GM12873 (cell line): ENCODE measurements around the gene GYG2.

Source experiments
- CTCF ChIP-seq: IDR thresholded peaks from 2 replicates; pipeline ENCODE4 v1.5.1; 2012; ENCODE audit warnings: low read depth, mild to moderate bottlenecking, moderate library complexity, low read length, control low read depth; ENCODE audit not compliant: insufficient read depth; ENCODE audit errors: missing control alignments

The GYG2 gene

DNA sequence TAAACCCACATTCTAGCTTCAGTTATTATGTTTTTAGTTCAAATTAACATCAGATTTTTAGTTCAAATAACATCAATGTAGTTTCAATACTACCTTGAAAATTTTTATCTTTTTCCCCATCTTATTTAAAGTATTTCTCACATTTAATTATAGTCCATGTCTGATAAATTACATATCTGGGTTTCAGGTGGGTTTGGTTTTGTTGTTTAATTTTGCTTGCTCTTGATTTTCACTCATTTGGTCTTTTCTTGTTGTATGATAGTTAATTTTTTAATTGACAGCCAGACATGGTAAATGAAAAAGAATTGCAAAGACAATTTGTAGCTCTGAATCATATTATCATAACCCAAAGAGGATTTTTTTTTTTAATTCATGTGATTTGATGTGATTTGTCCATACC lies 41.9 kb downstream of the GYG2 start:
- no peak for TF ChIP-seq CTCF

DNA sequence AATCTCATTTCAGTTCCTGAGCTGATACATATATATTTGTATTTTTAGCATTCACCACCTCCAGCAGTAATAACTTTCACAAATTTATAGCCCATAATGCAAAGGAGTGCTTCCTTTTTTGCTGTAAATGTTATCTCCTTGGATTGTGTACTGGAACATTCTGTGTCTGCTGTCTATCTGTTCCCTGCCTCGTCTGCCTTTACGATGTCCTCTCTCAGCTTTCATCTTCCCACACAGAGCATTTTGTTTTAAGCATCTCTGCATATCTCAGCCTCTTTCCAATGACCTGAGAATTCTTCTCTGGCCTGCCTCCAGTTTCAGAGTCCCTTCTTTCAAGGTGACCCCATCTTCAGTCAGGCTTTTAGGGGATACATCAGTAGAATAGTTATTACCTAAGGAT lies 43.1 kb downstream of the GYG2 start:
- TF ChIP-seq CTCF, result no peak

GRCh38 chrX:2872671-2873277 lies 44.0 kb downstream of the GYG2 start:
- no peak for TF ChIP-seq CTCF

- TF ChIP-seq CTCF, result no peak
Measured at GRCh38 chrX:2874222-2875135, 45.7 kb downstream of the GYG2 start.

GRCh38 chrX:2875136-2875481 lies 46.4 kb downstream of the GYG2 start:
- TF ChIP-seq CTCF, result no peak

GRCh38 chrX:2875798-2876399 lies 47.2 kb downstream of the GYG2 start:
- peak; percentile 43 for TF ChIP-seq CTCF

- no peak for TF ChIP-seq CTCF
Measured at GRCh38 chrX:2878563-2878962, 49.8 kb downstream of the GYG2 start.
